Gastroesophageal sphincter (tissue), 3 donors: ENCODE measurements around the gene PLAC1.

Experiments
- EP300 ChIP-seq: sonication (generic); formaldehyde crosslinking; IDR thresholded peaks from one replicate; pipeline ENCODE4 v1.6.1; 2017; ENCODE audit warnings: antibody characterized with exemption, mild to moderate bottlenecking
- POLR2A ChIP-seq, 2 donors: fragments of 450-650 bp; IDR thresholded peaks; one replicate each; pipeline ENCODE4 v1.6.1; 2017; ENCODE audit warnings: antibody characterized with exemption in 2 of 2, mild to moderate bottlenecking in 2 of 2, moderate library complexity in 1 of 2
- POLR2AphosphoS5 ChIP-seq: sonication (generic); formaldehyde crosslinking; IDR thresholded peaks from one replicate; pipeline ENCODE4 v1.6.1; 2017; ENCODE audit warnings: antibody characterized with exemption
- TF ChIP-seq, protein P1 (sequence below), 4 experiments: fragments of 200-600 bp in 2 of 4; fragments of 450-650 bp in 2 of 4; sonication (generic) in 1 of 4; IDR thresholded peaks; one replicate each; pipeline ENCODE4 v1.5.1; 2017 to 2019; ENCODE audit warnings: antibody characterized with exemption in 4 of 4, mild to moderate bottlenecking in 2 of 4, moderate library complexity in 2 of 4

DNA sequence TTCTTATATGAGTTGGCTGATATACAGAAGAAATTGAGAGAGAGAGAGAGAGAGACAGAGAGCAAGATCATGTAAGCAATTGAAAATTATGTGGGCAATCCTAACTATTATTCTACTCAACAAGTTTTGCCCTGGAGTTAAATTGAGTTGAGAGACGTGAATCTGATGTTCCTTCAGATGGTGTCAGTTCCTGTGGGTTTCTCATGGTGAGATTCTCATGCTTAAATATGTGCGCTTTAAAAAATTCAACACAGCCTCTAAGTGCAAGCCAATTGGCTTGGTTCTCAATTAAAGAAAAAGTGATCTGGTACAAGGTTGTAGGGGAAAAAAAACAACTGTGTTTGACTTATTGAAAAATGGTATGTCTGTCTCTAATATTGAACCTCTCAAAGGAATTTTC lies 35.4 kb upstream of the PLAC1 start:
- TF ChIP-seq, protein P1, sequence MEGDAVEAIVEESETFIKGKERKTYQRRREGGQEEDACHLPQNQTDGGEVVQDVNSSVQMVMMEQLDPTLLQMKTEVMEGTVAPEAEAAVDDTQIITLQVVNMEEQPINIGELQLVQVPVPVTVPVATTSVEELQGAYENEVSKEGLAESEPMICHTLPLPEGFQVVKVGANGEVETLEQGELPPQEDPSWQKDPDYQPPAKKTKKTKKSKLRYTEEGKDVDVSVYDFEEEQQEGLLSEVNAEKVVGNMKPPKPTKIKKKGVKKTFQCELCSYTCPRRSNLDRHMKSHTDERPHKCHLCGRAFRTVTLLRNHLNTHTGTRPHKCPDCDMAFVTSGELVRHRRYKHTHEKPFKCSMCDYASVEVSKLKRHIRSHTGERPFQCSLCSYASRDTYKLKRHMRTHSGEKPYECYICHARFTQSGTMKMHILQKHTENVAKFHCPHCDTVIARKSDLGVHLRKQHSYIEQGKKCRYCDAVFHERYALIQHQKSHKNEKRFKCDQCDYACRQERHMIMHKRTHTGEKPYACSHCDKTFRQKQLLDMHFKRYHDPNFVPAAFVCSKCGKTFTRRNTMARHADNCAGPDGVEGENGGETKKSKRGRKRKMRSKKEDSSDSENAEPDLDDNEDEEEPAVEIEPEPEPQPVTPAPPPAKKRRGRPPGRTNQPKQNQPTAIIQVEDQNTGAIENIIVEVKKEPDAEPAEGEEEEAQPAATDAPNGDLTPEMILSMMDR (IDR thresholded peaks at IDR 0.05): no peak
- TF ChIP-seq POLR2A (IDR thresholded peaks at IDR 0.05) (no peak), POLR2AphosphoS5 (no peak), EP300 (no peak)
